Measurements from ENCODE around the gene POLR1A. TPM values are rescaled to one million over a fixed set of nuclear protein-coding genes. Genes with fewer than 3 reads are reported as not detected.
A peak's percentile ranks its signal among the peaks of the same experiment; 100 is the strongest.

POLR1A gene
- total and polyA plus RNA-seq, 4 experiments from 2014 or later: 0.87 to 25.8 (median 13.5) TPM

DNA sequence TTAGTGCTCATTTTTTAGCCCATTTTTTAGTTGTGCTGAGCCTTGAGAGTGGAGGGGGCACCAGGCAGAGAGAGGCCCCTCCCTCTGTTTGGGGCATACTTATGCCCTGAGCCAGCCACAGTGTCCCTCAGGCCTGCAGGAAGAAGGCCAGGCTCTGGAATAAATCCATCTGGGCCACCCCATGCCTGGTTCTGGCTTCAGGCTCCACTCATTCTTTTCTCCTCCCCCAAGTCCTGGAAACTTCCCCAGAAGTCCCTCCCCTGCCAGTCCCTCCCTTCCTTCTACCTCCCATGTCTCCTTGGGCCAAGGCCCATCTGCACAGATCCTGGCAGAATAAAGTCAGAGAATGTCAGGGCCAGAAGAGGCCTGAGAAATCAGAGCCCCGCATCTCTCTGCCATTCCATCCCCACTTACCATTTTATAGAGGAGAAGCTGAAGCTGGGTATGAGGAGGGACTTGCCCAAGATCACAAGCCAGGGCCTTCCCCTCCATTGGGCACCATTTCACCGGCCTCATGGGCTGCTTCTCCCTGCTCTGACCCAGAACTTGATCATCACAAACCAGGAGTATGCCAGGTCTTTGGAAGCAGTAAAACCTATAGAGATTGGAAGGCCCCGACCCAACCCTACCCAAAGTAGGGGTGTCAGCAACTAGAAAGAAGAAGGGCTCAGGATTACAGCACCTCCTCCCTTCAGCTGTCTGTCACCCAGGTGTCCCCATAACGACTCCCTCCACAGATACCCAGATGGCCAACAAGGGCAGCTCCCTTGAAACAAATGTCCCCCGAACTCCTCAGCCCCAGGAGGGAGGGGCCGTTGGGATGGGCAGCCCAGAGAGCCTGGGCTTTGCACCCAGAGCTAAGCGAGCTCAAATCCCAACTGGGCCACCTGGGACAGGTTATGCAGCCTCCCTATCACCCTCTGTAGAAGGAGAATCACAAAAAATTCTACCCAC is 108.4 kb downstream of the POLR1A start:
- H3K27ac Mint-ChIP-seq: peak overlapping the region in 1 of 7 donors; percentile 65
- Histone ChIP-seq H3K9me3 (ENCODE audit: control insufficient read depth in 1 of 2, low read length in 2 of 2) (no peaks in the 10 kb centered on the region), H3K27ac (ENCODE audit: low read depth, low read length) (no peak overlapping the region), H3K4me1 (ENCODE audit: insufficient read depth, low read length) (peaks cover 72% of the 10 kb centered on the region), H3K36me3 (ENCODE audit: insufficient read depth, low read length) (no peaks in the 10 kb centered on the region), H3K4me3 (ENCODE audit: low read length in 2 of 2) (no peak overlapping the region), H3K27me3 (ENCODE audit: insufficient read depth, low read length) (no peaks in the 10 kb centered on the region)
- no peaks in the 10 kb centered on the region for H3K27me3 Mint-ChIP-seq
- peaks cover 0 to 3% (median 0%) of the 10 kb centered on the region in 8 donors for H3K9me3 Mint-ChIP-seq
- DNase-seq: no peak
- ChIA-PET POLR2A (ENCODE audit: partially characterized antibody) (interaction anchor here (0.5 to 1.2 kb wide), 2 partner anchors 18 to 20 kb away, joined by 3 to 4 read pairs; no protein-coding TSS in a partner anchor), CTCF (ENCODE audit: partially characterized antibody) (interaction anchor here (1.6 kb wide), 1 partner anchor 82 kb away, joined by 3 read pairs; no protein-coding TSS in a partner anchor)
- H3K36me3 Mint-ChIP-seq: no peaks in the 10 kb centered on the region
- peaks cover 27 to 68% (median 43%) of the 10 kb centered on the region in 4 donors for H3K4me1 Mint-ChIP-seq
- H3K4me3 Mint-ChIP-seq: peak overlapping the region in 1 of 8 donors; percentile 25
- intact Hi-C loops (cut with micrococcal nuclease): loop anchor here (5.0 kb wide), 1 partner anchor 40 kb away; no protein-coding TSS in a partner anchor

DNA sequence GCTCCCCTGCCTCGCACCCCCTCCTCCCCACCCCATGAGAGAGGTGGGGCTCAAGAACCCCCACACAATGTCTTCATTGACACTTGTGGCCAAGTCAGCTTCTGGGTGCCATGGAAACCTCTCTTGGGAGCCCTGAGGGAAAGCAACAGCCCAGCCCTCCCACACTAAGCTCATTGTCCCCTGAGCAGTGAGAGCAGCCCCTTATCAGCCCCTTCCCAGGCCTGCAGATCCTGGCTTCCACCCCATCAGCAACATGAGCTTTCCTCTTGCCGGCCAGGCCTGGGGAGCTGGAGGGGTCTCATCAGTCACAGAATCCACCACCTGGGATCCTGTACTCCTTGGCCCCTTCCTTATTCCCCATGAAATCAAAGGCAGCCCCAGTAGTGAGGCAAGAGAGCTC is 109.1 kb downstream of the POLR1A start:
- Mint-ChIP-seq H3K9me3 (peaks cover 0 to 3% (median 0%) of the 10 kb centered on the region in 8 donors), H3K36me3 (no peaks in the 10 kb centered on the region), H3K27ac (no peak overlapping the region), H3K4me1 (peaks cover 27 to 65% (median 43%) of the 10 kb centered on the region in 4 donors), H3K27me3 (no peaks in the 10 kb centered on the region), H3K4me3 (no peak overlapping the region)
- no peak for DNase-seq
- Histone ChIP-seq H3K4me1 (ENCODE audit: insufficient read depth, low read length) (peaks cover 71% of the 10 kb centered on the region), H3K36me3 (ENCODE audit: insufficient read depth, low read length) (no peaks in the 10 kb centered on the region), H3K4me3 (ENCODE audit: low read length in 2 of 2) (no peak overlapping the region), H3K9me3 (ENCODE audit: control insufficient read depth in 1 of 2, low read length in 2 of 2) (no peaks in the 10 kb centered on the region), H3K27me3 (ENCODE audit: insufficient read depth, low read length) (no peaks in the 10 kb centered on the region), H3K27ac (ENCODE audit: low read depth, low read length) (no peak overlapping the region)
- CTCF ChIA-PET (ENCODE audit: partially characterized antibody): interaction anchor here (1.0 kb wide), 1 partner anchor 40 kb away, joined by 3 read pairs; no protein-coding TSS in a partner anchor
- POLR2A ChIA-PET (ENCODE audit: partially characterized antibody): interaction anchor here (1.2 to 1.5 kb wide), 2 partner anchors 20 to 39 kb away, joined by 3 to 5 read pairs; no protein-coding TSS in a partner anchor
- intact Hi-C loops (cut with micrococcal nuclease): loop anchor here (5.0 kb wide), 1 partner anchor 41 kb away; no protein-coding TSS in a partner anchor

DNA sequence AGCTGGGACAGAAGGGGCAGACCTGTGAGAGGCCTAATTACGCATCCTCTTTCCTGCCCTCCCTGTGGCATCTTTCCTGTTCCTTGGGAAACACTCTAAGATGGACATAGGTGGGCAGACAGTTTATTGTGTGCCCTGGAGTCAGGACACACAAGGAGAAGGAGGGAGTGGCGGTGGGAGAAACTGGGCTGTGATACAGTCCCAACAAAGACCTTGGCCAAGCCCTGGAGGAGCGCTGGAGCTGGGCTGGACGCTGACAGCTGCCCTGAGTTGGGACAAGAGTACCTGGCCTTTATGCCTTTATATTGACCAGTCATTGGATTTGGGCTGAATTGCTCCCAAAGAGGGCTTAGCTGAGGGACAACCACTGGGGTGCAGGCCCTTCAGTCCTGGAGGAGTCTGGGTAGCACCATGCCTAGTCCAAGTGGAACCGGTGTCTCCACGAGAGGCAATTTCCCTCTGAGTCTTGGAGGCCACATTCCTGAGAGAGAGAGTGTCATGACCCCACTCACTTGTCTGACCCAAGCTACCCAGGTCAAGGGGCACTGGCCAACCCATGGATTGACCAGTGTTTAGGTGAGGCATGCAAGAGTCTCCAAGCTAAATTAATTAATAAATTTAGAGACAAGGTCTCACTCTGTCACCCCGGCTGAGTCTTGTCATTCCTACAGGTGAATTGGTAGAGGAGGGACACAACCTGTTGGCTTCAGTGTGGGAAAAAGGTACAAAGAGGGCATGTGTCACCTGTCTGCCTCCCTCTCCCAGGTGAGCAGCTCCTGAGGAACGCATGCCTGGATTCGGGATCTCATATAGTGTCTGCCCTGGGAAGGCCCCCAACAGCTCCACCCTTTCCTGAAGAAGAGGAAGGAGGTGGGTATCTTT is 109.8 kb downstream of the POLR1A start:
- no peak for DNase-seq
- Histone ChIP-seq H3K4me3 (ENCODE audit: low read length in 2 of 2) (no peak overlapping the region), H3K27ac (ENCODE audit: low read depth, low read length) (no peak overlapping the region), H3K9me3 (ENCODE audit: control insufficient read depth in 1 of 2, low read length in 2 of 2) (no peaks in the 10 kb centered on the region), H3K27me3 (ENCODE audit: insufficient read depth, low read length) (no peaks in the 10 kb centered on the region), H3K36me3 (ENCODE audit: insufficient read depth, low read length) (no peaks in the 10 kb centered on the region), H3K4me1 (ENCODE audit: insufficient read depth, low read length) (peaks cover 64% of the 10 kb centered on the region)
- Mint-ChIP-seq H3K27ac (peak overlapping the region in 2 of 7 donors; percentile 22 to 63), H3K36me3 (no peaks in the 10 kb centered on the region), H3K9me3 (peaks cover 0 to 3% (median 0%) of the 10 kb centered on the region in 8 donors), H3K4me1 (peaks cover 25 to 60% (median 40%) of the 10 kb centered on the region in 4 donors), H3K4me3 (no peak overlapping the region), H3K27me3 (no peaks in the 10 kb centered on the region)
- ChIA-PET CTCF (ENCODE audit: partially characterized antibody) (interaction anchor here (1.0 to 2.1 kb wide), 2 partner anchors 41 kb away, joined by 3 to 9 read pairs; no protein-coding TSS in a partner anchor), POLR2A (ENCODE audit: partially characterized antibody) (interaction anchor here (1.2 to 1.5 kb wide), 2 partner anchors 21 to 40 kb away, joined by 3 to 5 read pairs; no protein-coding TSS in a partner anchor)
- intact Hi-C loops (cut with micrococcal nuclease): loop anchor here (5.0 kb wide), 1 partner anchor 41 kb away; no protein-coding TSS in a partner anchor

DNA sequence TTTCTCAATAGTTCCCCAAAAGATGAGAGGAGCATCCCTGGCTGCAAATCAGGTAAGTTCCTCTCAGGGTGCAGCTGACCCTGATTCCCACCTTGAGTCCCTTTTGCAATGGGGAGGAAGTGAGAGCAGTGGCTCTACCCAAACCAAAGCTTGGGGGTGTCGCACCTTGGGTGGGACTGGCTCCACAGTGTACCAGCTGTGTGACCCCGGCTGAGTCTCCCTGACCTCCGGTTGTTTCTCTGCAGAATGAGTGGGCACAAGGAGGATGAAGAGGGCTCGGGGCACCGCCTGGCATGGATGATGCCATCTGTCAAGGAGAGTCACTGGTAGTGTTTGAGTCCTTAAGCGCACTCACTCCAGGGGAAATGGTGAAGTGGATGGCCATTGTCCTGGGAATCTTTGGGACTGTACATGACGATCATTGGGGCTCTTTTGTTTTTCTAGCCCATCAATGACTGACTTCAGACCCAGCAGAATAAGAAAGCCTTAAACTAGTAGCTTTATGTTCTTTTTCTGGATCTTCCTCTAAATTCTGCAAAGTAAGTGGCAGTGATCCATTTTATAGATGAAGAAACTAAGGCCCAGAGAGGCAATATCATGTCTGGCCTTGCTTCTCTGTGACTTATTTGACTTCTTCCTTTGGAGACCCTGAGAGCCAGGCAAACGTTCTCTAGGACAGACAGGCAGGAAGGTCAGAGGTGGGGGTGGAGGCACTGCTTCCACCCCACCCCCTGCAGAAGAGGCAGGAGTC is 110.6 kb downstream of the POLR1A start:
- peaks cover 19 to 51% (median 33%) of the 10 kb centered on the region in 4 donors for H3K4me1 Mint-ChIP-seq

DNA sequence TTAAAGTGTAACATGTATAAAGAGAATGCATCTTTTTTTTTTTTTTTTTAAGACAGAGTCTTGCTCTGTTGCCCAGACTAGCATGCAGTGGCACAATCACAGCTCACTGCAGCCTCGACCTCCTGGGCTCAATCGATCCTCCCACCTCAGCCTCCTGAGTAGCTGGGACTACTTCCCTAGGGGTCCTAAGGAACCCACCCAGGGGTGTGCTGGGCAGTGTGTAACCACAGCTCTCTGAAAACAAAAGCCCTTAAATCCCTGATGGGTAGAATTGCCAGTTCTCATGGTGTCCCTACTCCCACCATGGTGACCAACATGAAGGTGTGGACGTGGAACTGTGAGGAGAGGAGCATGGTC is 111.3 kb downstream of the POLR1A start:
- Mint-ChIP-seq H3K27me3 (no peaks in the 10 kb centered on the region), H3K4me3 (peak overlapping the region in 5 of 8 donors; percentile 33 to 77 (median 73)), H3K9me3 (no peaks in the 10 kb centered on the region), H3K27ac (peak overlapping the region in 6 of 7 donors; percentile 54 to 84 (median 72)), H3K4me1 (peaks cover 14 to 45% (median 27%) of the 10 kb centered on the region in 4 donors), H3K36me3 (no peaks in the 10 kb centered on the region)
- Histone ChIP-seq H3K4me3 (ENCODE audit: low read length in 2 of 2) (no peak overlapping the region), H3K36me3 (ENCODE audit: insufficient read depth, low read length) (no peaks in the 10 kb centered on the region), H3K27ac (ENCODE audit: low read depth, low read length) (no peak overlapping the region), H3K9me3 (ENCODE audit: control insufficient read depth in 1 of 2, low read length in 2 of 2) (no peaks in the 10 kb centered on the region), H3K27me3 (ENCODE audit: insufficient read depth, low read length) (no peaks in the 10 kb centered on the region), H3K4me1 (ENCODE audit: insufficient read depth, low read length) (peaks cover 49% of the 10 kb centered on the region)
- intact Hi-C loops (cut with micrococcal nuclease): no loop called here
- ChIA-PET POLR2A (ENCODE audit: partially characterized antibody) (interaction anchor here (1.1 to 2.2 kb wide), 2 partner anchors 42 to 47 kb away, joined by 3 to 5 read pairs; no protein-coding TSS in a partner anchor), CTCF (ENCODE audit: partially characterized antibody) (interaction anchor here (1.3 to 2.1 kb wide), 4 partner anchors 42 to 167 kb away, joined by 5 to 9 read pairs (median 6); partner anchors contain the start of gene ST3GAL5)
- no peak for DNase-seq

More for the DNA sequence above, 110.6 kb downstream of the POLR1A start:
- H3K9me3 Mint-ChIP-seq: peaks cover 0 to 1% (median 0%) of the 10 kb centered on the region in 8 donors
- Histone ChIP-seq H3K27ac (ENCODE audit: low read depth, low read length) (no peak overlapping the region), H3K9me3 (ENCODE audit: control insufficient read depth in 1 of 2, low read length in 2 of 2) (no peaks in the 10 kb centered on the region), H3K4me1 (ENCODE audit: insufficient read depth, low read length) (peaks cover 56% of the 10 kb centered on the region), H3K36me3 (ENCODE audit: insufficient read depth, low read length) (no peaks in the 10 kb centered on the region), H3K4me3 (ENCODE audit: low read length in 2 of 2) (no peak overlapping the region), H3K27me3 (ENCODE audit: insufficient read depth, low read length) (no peaks in the 10 kb centered on the region)
- H3K27ac Mint-ChIP-seq: peak overlapping the region in 3 of 7 donors; percentile 37 to 82 (median 65)
- ChIA-PET CTCF (ENCODE audit: partially characterized antibody) (interaction anchor here (1.6 to 2.1 kb wide), 3 partner anchors 42 to 108 kb away, joined by 5 to 9 read pairs (median 7); partner anchors contain the start of gene ST3GAL5), POLR2A (ENCODE audit: partially characterized antibody) (interaction anchor here (1.5 to 2.2 kb wide), 2 partner anchors 41 to 46 kb away, joined by 5 read pairs; no protein-coding TSS in a partner anchor)
- H3K4me3 Mint-ChIP-seq: no peak overlapping the region
- intact Hi-C loops (cut with micrococcal nuclease): loop anchor here (5.0 kb wide), 1 partner anchor 42 kb away; no protein-coding TSS in a partner anchor
- no peaks in the 10 kb centered on the region for H3K36me3 Mint-ChIP-seq
- no peak for DNase-seq
- no peaks in the 10 kb centered on the region for H3K27me3 Mint-ChIP-seq

DNA sequence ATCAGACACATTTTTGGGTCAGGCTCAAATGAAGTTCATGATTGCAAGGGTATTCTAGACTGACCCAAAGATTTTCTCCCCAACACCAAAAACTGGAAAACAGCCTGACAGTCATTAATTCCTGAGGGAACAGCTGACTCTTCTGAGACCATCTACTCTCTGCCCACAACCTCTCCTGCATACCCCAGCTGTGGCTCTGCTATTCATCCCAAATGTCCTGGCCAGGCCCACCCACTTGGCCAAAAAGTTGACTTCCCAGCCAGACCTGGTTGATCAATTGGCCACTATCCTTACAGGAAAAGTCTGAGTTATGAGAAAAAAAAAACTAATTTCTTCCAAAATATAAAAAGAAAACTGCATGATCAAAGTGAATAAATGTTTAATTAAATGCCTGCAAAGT is 113.1 kb downstream of the POLR1A start:
- no peaks in the 10 kb centered on the region for H3K9me3 ChIP-seq (ENCODE audit: control insufficient read depth in 1 of 2, low read length in 2 of 2)
- H3K27me3 ChIP-seq (ENCODE audit: insufficient read depth, low read length): no peaks in the 10 kb centered on the region
- DNase-seq: no peak
- no peak overlapping the region for H3K4me3 ChIP-seq (ENCODE audit: low read length in 2 of 2)
- H3K4me1 ChIP-seq (ENCODE audit: insufficient read depth, low read length): peaks cover 34% of the 10 kb centered on the region
- Mint-ChIP-seq H3K4me1 (peaks cover 8 to 28% (median 19%) of the 10 kb centered on the region in 4 donors), H3K9me3 (no peaks in the 10 kb centered on the region), H3K27ac (peak overlapping the region in 2 of 7 donors; percentile 10 to 35), H3K4me3 (no peak overlapping the region), H3K27me3 (no peaks in the 10 kb centered on the region), H3K36me3 (no peaks in the 10 kb centered on the region)
- intact Hi-C loops (cut with micrococcal nuclease): no loop called here
- ChIA-PET POLR2A (ENCODE audit: partially characterized antibody) (no interaction called here), CTCF (ENCODE audit: partially characterized antibody) (no interaction called here)
- H3K36me3 ChIP-seq (ENCODE audit: insufficient read depth, low read length): no peaks in the 10 kb centered on the region
- H3K27ac ChIP-seq (ENCODE audit: low read depth, low read length): no peak overlapping the region

Data from CD4-positive, alpha-beta memory T cell (primary cell).